Inflammatory macrophage treated with lipopolysaccharide for 4 hours (primary cell): ENCODE results near the gene ABLIM2.

Experiments used
- DNase-seq: peaks from one replicate; pipeline ENCODE4 v3.0.0-alpha.2; 2020

Gene ABLIM2

GRCh38 chr4:8019396-8020365 is 138.9 kb downstream of the ABLIM2 start:
- DNase-seq = no peak

- DNase-seq = no peak
These were observed 142.1 kb downstream of the ABLIM2 start for GRCh38 chr4:8016527-8016926.

GRCh38 chr4:8015512-8015911 is 143.1 kb downstream of the ABLIM2 start:
- DNase-seq = no peak

- no peak for DNase-seq
These were observed 144.5 kb downstream of the ABLIM2 start for GRCh38 chr4:8013976-8014726.

GRCh38 chr4:8012517-8012916 is 146.1 kb downstream of the ABLIM2 start:
- no peak for DNase-seq

GRCh38 chr4:8010618-8011017 is 148.0 kb downstream of the ABLIM2 start:
- no peak for DNase-seq

GRCh38 chr4:8009710-8010511 is 148.7 kb downstream of the ABLIM2 start:
- DNase-seq = no peak

- DNase-seq = no peak
These were observed 149.5 kb downstream of the ABLIM2 start for GRCh38 chr4:8009097-8009496.

GRCh38 chr4:8008391-8008790 is 150.2 kb downstream of the ABLIM2 start:
- DNase-seq = no peak

- no peak for DNase-seq
These were observed 151.0 kb downstream of the ABLIM2 start for GRCh38 chr4:8007581-8007980.

- no peak for DNase-seq
These were observed 152.1 kb downstream of the ABLIM2 start for GRCh38 chr4:8006471-8006870.

- DNase-seq = no peak
These were observed 152.8 kb downstream of the ABLIM2 start for GRCh38 chr4:8005814-8006215.

- no peak for DNase-seq
These were observed 153.4 kb downstream of the ABLIM2 start for GRCh38 chr4:8005033-8005808.

GRCh38 chr4:8004066-8004465 is 154.5 kb downstream of the ABLIM2 start:
- DNase-seq = no peak

GRCh38 chr4:8002525-8003309 is 155.9 kb downstream of the ABLIM2 start:
- no peak for DNase-seq

GRCh38 chr4:8001564-8002355 is 156.9 kb downstream of the ABLIM2 start:
- DNase-seq = no peak

GRCh38 chr4:8000721-8001491 is 157.7 kb downstream of the ABLIM2 start:
- DNase-seq = no peak

GRCh38 chr4:8000247-8000646 is 158.4 kb downstream of the ABLIM2 start:
- no peak for DNase-seq

- no peak for DNase-seq
These were observed 158.9 kb downstream of the ABLIM2 start for GRCh38 chr4:7999695-8000094.

GRCh38 chr4:7999279-7999678 is 159.3 kb downstream of the ABLIM2 start:
- DNase-seq = no peak
